K562 (cell line): ENCODE measurements around the gene MOG. TPM values are rescaled to one million over a fixed set of nuclear protein-coding genes. Genes with fewer than 3 reads are reported as not detected.

Source experiments
- ATAC-seq: fragments of 200-7000 bp; cut with Tn5 transposase; 3 replicates; pipeline ENCODE4 v1.9.1; 2020; ENCODE audit warnings: moderate library complexity
- BruUV-seq: library from RNA; stranded (reverse); fragments of 400-500 nt; replicated peaks from 2 replicates; lab custom pipeline; 2021; lab: Mats Ljungman, UMichigan
- CTCF ChIA-PET: fragments of 300-600 bp; formaldehyde crosslinking; extraction: SDS; loops from one replicate; lab custom pipeline; 2021; ENCODE audit warnings: low intra/inter-chr PET ratio; lab: Yijun Ruan, JAX
- POLR2A ChIA-PET: fragments of 300-600, 350-650 bp; sonication (Branson Sonifier 250); formaldehyde crosslinking; extraction: SDS; loops from one replicate; lab custom pipeline; 2021; ENCODE audit warnings: antibody characterized with exemption, inconsistent platforms; lab: Yijun Ruan, JAX
- DNase-seq, 4 experiments: peaks; one replicate each; pipeline versions ENCODE4 v3.0.0 to v3.0.0-alpha.2; 2011 to 2018; ENCODE audit warnings: low spot score in 3 of 4, mixed read lengths in 3 of 4; ENCODE audit errors: extremely low read depth in 1 of 4
- FAIRE-seq: peaks from 2 replicates; lab custom pipeline; 2011; peaks lifted over from hg19 to GRCh38; lab: Jason Lieb, UNC
- H2AFZ ChIP-seq: 2 replicates; pipeline ENCODE4 v1.6.0; 2011; ENCODE audit warnings: low read depth, low read length, control low read depth, inconsistent platforms
- H3K27ac ChIP-seq: fragments of 200-600 bp; 3 replicates; pipeline ENCODE4 v1.8.0; 2011; ENCODE audit warnings: low read depth, mild to moderate bottlenecking, control low read depth, inconsistent platforms, low read length, moderate library complexity, mixed read lengths; ENCODE audit errors: extremely low read depth
- H3K27me3 ChIP-seq, 2 experiments: fragments of 300-600 bp in 1 of 2; 2 replicates in 1 of 2; 3 replicates in 1 of 2; pipeline versions ENCODE4 v1.6.0 to v1.8.0; 2011; ENCODE audit warnings: inconsistent platforms in 2 of 2, low read length in 2 of 2, mild to moderate bottlenecking in 1 of 2, mixed read lengths in 1 of 2, moderate library complexity in 1 of 2; ENCODE audit not compliant: control insufficient read depth in 2 of 2, insufficient read depth in 2 of 2
- H3K36me3 ChIP-seq: fragments of 300-600 bp; 3 replicates; pipeline ENCODE4 v1.8.0; 2011; ENCODE audit warnings: mild to moderate bottlenecking, low read length, inconsistent platforms; ENCODE audit not compliant: control insufficient read depth, insufficient read depth
- H3K4me1 ChIP-seq, 2 experiments: fragments of 200-600 bp in 1 of 2; replicated peaks in 1 of 2; 2 replicates in 1 of 2; 3 replicates in 1 of 2; pipeline versions ENCODE4 v1.5.1 to v1.8.0; 2011; ENCODE audit warnings: inconsistent platforms in 2 of 2, low read length in 2 of 2, mild to moderate bottlenecking in 1 of 2, mixed read lengths in 1 of 2, moderate library complexity in 1 of 2; ENCODE audit not compliant: control insufficient read depth in 2 of 2, insufficient read depth in 2 of 2
- H3K4me2 ChIP-seq: 2 replicates; pipeline ENCODE4 v1.6.1; 2011; ENCODE audit warnings: low read length, control low read depth, inconsistent platforms, mixed read lengths; ENCODE audit not compliant: insufficient read depth
- H3K4me3 ChIP-seq: fragments of 200-600 bp; sonication (generic), shearing (Covaris generic); 2 replicates; pipeline ENCODE4 v1.5.1; 2016; ENCODE audit warnings: control low read depth, inconsistent platforms
- H3K79me2 ChIP-seq: fragments of 200-600 bp; 3 replicates; pipeline ENCODE4 v1.8.0; 2011; ENCODE audit warnings: low read length, inconsistent platforms; ENCODE audit not compliant: control insufficient read depth, insufficient read depth
- H3K9ac ChIP-seq, 2 experiments: 2 replicates each; pipeline versions ENCODE4 v1.6.0 to v1.6.1; 2011; ENCODE audit warnings: low read depth in 2 of 2, low read length in 2 of 2, control low read depth in 1 of 2, inconsistent platforms in 1 of 2, mild to moderate bottlenecking in 1 of 2, mixed read lengths in 1 of 2; ENCODE audit not compliant: insufficient read depth in 1 of 2
- H3K9me1 ChIP-seq: one replicate; pipeline ENCODE4 v1.6.0; 2011; ENCODE audit warnings: inconsistent platforms, mild to moderate bottlenecking, low read length, moderate library complexity; ENCODE audit not compliant: control insufficient read depth, insufficient read depth
- H3K9me3 ChIP-seq: replicated peaks from 2 replicates; pipeline ENCODE4 v1.5.1; 2011; ENCODE audit warnings: low read depth, low read length, inconsistent platforms; ENCODE audit not compliant: control insufficient read depth, insufficient read depth
- H4K20me1 ChIP-seq: replicated peaks from 2 replicates; pipeline ENCODE4 v1.6.1; 2011; ENCODE audit warnings: low read length, inconsistent platforms, mixed read lengths; ENCODE audit not compliant: control insufficient read depth, insufficient read depth
- ARHGAP35 ChIP-seq: fragments of 450-650 bp; IDR thresholded peaks from 2 replicates; pipeline ENCODE4 v1.6.1; 2018; ENCODE audit not compliant: partially characterized antibody
- CHD2 ChIP-seq: IDR thresholded peaks from 2 replicates; pipeline ENCODE4 v1.6.1; 2011; ENCODE audit warnings: low read depth, low read length
- CREM ChIP-seq: IDR thresholded peaks from 2 replicates; pipeline ENCODE4 v1.6.1; 2014; ENCODE audit warnings: antibody characterized with exemption, low read depth
- GTF2A2 ChIP-seq: IDR thresholded peaks from 2 replicates; pipeline ENCODE4 v1.6.1; 2016; ENCODE audit warnings: mild to moderate bottlenecking, missing genetic modification characterization, missing compliant biosample characterization
- HCFC1 ChIP-seq: IDR thresholded peaks from 2 replicates; pipeline ENCODE4 v1.6.1; 2012; ENCODE audit warnings: low read depth, low read length, improper control_type of control experiment
- LEF1 ChIP-seq: fragments of 450-650 bp; IDR thresholded peaks from 2 replicates; pipeline ENCODE4 v1.6.1; 2016; ENCODE audit warnings: mild to moderate bottlenecking
- MAFF ChIP-seq: IDR thresholded peaks from 2 replicates; pipeline ENCODE4 v1.6.1; 2012; ENCODE audit warnings: low read length, improper control_type of control experiment
- MECOM ChIP-seq: fragments of 250-450 bp; sonication (Bioruptor Pico); IDR thresholded peaks from 2 replicates; pipeline ENCODE4 v1.8.0; 2022; ENCODE audit warnings: inconsistent platforms
- MED1 ChIP-seq: sonication (generic); formaldehyde crosslinking; IDR thresholded peaks from 2 replicates; pipeline ENCODE4 v1.8.1; 2023; ENCODE audit warnings: missing genetic modification reagents, borderline replicate concordance
- PTRF ChIP-seq: fragments of 450-650 bp; IDR thresholded peaks from 2 replicates; pipeline ENCODE4 v1.6.1; 2016; ENCODE audit warnings: mild to moderate bottlenecking, missing genetic modification characterization, missing compliant biosample characterization
- SMARCA4 ChIP-seq: fragments of 450-650 bp; IDR thresholded peaks from 2 replicates; pipeline ENCODE4 v1.6.1; 2016
- U2AF2 ChIP-seq: fragments of 200-400 bp; formaldehyde crosslinking; optimal IDR thresholded peaks from 2 replicates; pipeline ENCODE3; 2017; ENCODE audit warnings: low read depth, mild to moderate bottlenecking, low read length
- WHSC1 ChIP-seq: IDR thresholded peaks from one replicate; pipeline ENCODE4 v1.6.1; 2012; ENCODE audit warnings: low read length, control low read depth, inconsistent platforms
- WGBS: fragments of 100-300 bp; shearing (Covaris generic); methylation state at CpG from one replicate; pipeline ENCODE4 v1.1.6; 2016; ENCODE audit warnings: low coverage, mixed read lengths; ENCODE audit not compliant: insufficient coverage; ENCODE audit errors: missing lambda C conversion rate; 5-methylcytosine and 5-hydroxymethylcytosine counted together
- in situ Hi-C: fragments of 300-500 bp; cut with MboI; formaldehyde crosslinking; loops from 4 replicates; pipeline ENCODE4 v1.15.0; 2018; ENCODE audit warnings: inconsistent platforms, mixed read lengths
- intact Hi-C: fragments of 100-400 bp; cut with micrococcal nuclease; formaldehyde crosslinking; loops from 2 replicates; pipeline ENCODE4 v1.14.2; 2022
- polyA plus RNA-seq, 8 experiments: library from polyadenylated mRNA; depleted of rRNA in 4 of 8; stranded (reverse) in 5 of 8; unstranded in 3 of 8; fragments of >200 nt; fragmentation: Nextera tagmentation in 2 of 8; fragmentation: Illumina TruSeq in 1 of 8; extraction: Ambion mirVana in 2 of 8; extraction: Trizol in 1 of 8; gene quantifications; 2 replicates each; pipeline versions ENCODE4 v1.2.1 to v1.2.3, GENCODE V29; 2011 to 2014; ENCODE audit warnings: inconsistent platforms in 1 of 8, missing spikeins in 1 of 8
- total RNA-seq, 7 experiments: library from RNA; depleted of rRNA in 6 of 7; stranded (reverse); fragments of >200 nt in 6 of 7; fragmentation: Illumina TruSeq in 2 of 7; extraction: Trizol in 2 of 7; gene quantifications; 2 replicates each; pipeline versions ENCODE4 v1.2.1 to v1.2.3, GENCODE V29; 2011 to 2021; ENCODE audit warnings: low replicate concordance in 1 of 7
- TF ChIP-seq, protein P1 (sequence below): fragments of 250-450 bp; sonication (Bioruptor Pico); IDR thresholded peaks from 2 replicates; pipeline ENCODE4 v1.8.0; 2021; ENCODE audit warnings: moderate library complexity, mild to moderate bottlenecking, inconsistent platforms
- TF ChIP-seq, protein P2 (sequence below): fragments of 250-450 bp; sonication (Bioruptor Pico); IDR thresholded peaks from 2 replicates; pipeline ENCODE4 v1.8.0; 2022; ENCODE audit warnings: inconsistent platforms

MOG gene
- total and polyA plus RNA-seq, 9 of the 15 experiments (the other 6 are each of a cell fraction or from before 2014, with no cell fraction given): not detected

DNA sequence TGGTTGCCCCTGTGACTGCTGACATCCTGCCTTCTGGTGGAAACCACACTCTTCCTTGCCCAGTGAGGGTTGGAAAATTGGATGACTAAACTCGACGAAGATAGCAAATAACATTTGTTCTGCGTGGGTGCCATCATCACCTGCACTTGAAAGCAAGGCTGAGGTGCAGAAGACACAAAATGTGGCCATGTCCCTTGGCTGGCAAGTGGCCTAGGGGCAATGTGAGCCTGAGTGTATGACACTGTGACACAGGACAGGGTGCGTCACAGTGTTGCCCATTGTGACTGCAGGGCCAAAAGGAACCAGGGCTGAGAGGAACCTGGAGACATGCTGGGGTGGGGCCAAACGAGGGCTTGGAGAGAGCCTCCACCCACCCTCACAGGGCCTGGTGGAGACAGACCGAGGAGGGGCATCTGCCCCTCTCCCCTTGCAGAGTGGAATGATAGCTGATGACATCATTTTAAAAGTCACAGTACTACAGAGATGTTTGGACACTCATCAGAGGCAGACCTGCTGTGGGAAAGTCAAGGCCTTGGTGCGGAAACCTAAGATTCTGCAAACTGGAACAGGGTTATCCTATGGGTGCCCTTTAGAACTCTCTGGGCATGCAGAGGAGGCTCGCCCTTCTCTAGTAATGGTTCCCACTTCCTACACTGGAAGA, 53.5 kb downstream of the MOG start:
- CTCF ChIA-PET: no interaction called here
- Histone ChIP-seq H3K79me2 (no peaks in the 10 kb centered on the region), H3K9me3 (no peaks in the 10 kb centered on the region), H3K27ac (no peak overlapping the region), H3K4me2 (no peak overlapping the region), H3K4me3 (no peak overlapping the region), H3K36me3 (no peaks in the 10 kb centered on the region), H2AFZ (no peak overlapping the region), H3K9ac (no peak overlapping the region), H3K9me1 (no peaks in the 10 kb centered on the region), H3K4me1 (no peaks in the 10 kb centered on the region), H4K20me1 (no peaks in the 10 kb centered on the region), H3K27me3 (peaks cover 6 to 34% of the 10 kb centered on the region in 2 experiments; a peak in 3 of 5 replicates)
- ATAC-seq (no peak), DNase-seq (no peak), FAIRE-seq (no peak)
- BruUV-seq: no TSS peak
- intact Hi-C loops: no loop called here
- TF ChIP-seq, protein P1, sequence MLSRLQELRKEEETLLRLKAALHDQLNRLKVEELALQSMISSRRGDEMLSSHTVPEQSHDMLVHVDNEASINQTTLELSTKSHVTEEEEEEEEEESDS (CRISPR knock-in tag): no peak
- no peak for TF ChIP-seq PTRF (tag)
- no peak for TF ChIP-seq MED1 (CRISPR knock-in tag)
- TF ChIP-seq SMARCA4: no peak
- TF ChIP-seq LEF1: no peak
- no peak for TF ChIP-seq CREM
- TF ChIP-seq MECOM (CRISPR knock-in tag): no peak
- TF ChIP-seq GTF2A2 (tag): no peak
- TF ChIP-seq WHSC1: no peak
- TF ChIP-seq U2AF2: no peak
- TF ChIP-seq HCFC1: no peak
- TF ChIP-seq MAFF: no peak
- TF ChIP-seq, protein P2, sequence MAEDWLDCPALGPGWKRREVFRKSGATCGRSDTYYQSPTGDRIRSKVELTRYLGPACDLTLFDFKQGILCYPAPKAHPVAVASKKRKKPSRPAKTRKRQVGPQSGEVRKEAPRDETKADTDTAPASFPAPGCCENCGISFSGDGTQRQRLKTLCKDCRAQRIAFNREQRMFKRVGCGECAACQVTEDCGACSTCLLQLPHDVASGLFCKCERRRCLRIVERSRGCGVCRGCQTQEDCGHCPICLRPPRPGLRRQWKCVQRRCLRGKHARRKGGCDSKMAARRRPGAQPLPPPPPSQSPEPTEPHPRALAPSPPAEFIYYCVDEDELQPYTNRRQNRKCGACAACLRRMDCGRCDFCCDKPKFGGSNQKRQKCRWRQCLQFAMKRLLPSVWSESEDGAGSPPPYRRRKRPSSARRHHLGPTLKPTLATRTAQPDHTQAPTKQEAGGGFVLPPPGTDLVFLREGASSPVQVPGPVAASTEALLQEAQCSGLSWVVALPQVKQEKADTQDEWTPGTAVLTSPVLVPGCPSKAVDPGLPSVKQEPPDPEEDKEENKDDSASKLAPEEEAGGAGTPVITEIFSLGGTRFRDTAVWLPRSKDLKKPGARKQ (CRISPR knock-in tag): no peak
- no peak for TF ChIP-seq CHD2
- TF ChIP-seq ARHGAP35: no peak
- POLR2A ChIA-PET: no interaction called here
- in situ Hi-C loops: no loop called here
- 3% methylated on average over 8 of the region's 8 CpGs for WGBS
